ENCODE data around the gene LMOD1.
"Not testable (repeated sequence)": the region's sequence is repeated elsewhere in the genome, so short reads cannot be mapped to it uniquely, and the experiment has no call there.

LMOD1 gene

GRCh38 chr1:201946224-201946908, at the start of gene LMOD1:
LMOD1 (minus strand) TSS chr1:201946548; CDS start chr1:201946340, 208 bp downstream.
- peak; percentile 78 for FAIRE-seq

GRCh38 chr1:201990427-201990826, 44.1 kb upstream of the LMOD1 start:
- no peak for FAIRE-seq

GRCh38 chr1:201989354-201990128, 43.2 kb upstream of the LMOD1 start:
- FAIRE-seq, result no peak

- no peak for FAIRE-seq
These were observed 42.3 kb upstream of the LMOD1 start for GRCh38 chr1:201988601-201989000.

GRCh38 chr1:201985355-201985754, 39.0 kb upstream of the LMOD1 start:
- no peak for FAIRE-seq

- FAIRE-seq, result no peak
These were observed 38.1 kb upstream of the LMOD1 start for GRCh38 chr1:201984446-201984845.

- no peak for FAIRE-seq
These were observed 37.0 kb upstream of the LMOD1 start for GRCh38 chr1:201983380-201983805.

GRCh38 chr1:201982623-201983379, 36.5 kb upstream of the LMOD1 start, which contains the start of gene RNPEP:
RNPEP (plus strand) TSS chr1:201982648; CDS start chr1:201982667, 19 bp downstream.
- peak; percentile 23 for FAIRE-seq

- no peak for FAIRE-seq
These were observed 35.8 kb upstream of the LMOD1 start for GRCh38 chr1:201982082-201982622.

GRCh38 chr1:201970334-201971159, 24.2 kb upstream of the LMOD1 start:
- no peak for FAIRE-seq

- no peak for FAIRE-seq
These were observed 22.0 kb upstream of the LMOD1 start for GRCh38 chr1:201968202-201968925.

GRCh38 chr1:201966171-201966570, 19.8 kb upstream of the LMOD1 start:
- FAIRE-seq, result no peak

- no peak for FAIRE-seq
These were observed 17.9 kb upstream of the LMOD1 start for GRCh38 chr1:201964261-201964660.

- not testable (repeated sequence) for FAIRE-seq
These were observed 16.0 kb upstream of the LMOD1 start for GRCh38 chr1:201962382-201962781.

- no peak for FAIRE-seq
These were observed 12.0 kb upstream of the LMOD1 start for GRCh38 chr1:201958348-201958747.

GRCh38 chr1:201955729-201956143, 9.4 kb upstream of the LMOD1 start:
- FAIRE-seq, result no peak

- FAIRE-seq, result peak; percentile 95
These were observed 8.8 kb upstream of the LMOD1 start, which contains the start of gene TIMM17A for GRCh38 chr1:201955009-201955728. TIMM17A (plus strand) TSS chr1:201955503; CDS start chr1:201955527, 24 bp downstream.

GRCh38 chr1:201954263-201955008, 8.1 kb upstream of the LMOD1 start:
- no peak for FAIRE-seq

GRCh38 chr1:201949491-201949890, 3.1 kb upstream of the LMOD1 start:
- FAIRE-seq, result no peak

- no peak for FAIRE-seq
These were observed 1.3 kb upstream of the LMOD1 start for GRCh38 chr1:201947697-201948008.

Data from endometrium (tissue), 2 donors.